ENCODE measurements around the gene TVP23C.

Gene TVP23C

DNA sequence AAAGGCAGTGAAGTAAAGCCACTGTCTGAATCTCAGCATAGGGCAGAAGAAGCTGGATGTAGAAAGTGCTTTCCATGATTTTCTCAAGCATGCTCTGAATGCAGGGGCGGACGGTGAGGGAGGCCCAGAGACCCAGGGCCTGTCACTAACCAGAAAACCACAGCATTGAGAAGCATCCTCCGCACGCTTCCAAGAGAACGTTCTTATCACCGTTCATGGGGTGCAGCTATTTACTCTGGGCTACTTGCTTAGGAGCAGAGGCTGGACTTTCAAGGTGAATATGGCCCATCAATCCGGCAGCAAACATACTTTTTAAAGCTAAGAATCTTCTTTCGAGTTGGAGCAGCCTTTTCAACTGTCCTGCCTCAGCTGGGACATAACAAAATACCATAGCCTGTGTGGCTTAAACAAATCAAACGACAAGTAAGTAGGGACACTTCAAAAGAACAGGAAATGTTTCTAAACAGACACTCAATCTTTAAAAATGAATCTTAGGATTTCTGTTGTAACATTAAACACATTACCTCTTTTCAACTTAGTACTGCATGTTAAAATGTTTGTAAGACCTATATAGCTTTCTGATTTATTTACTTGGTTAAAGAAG lies 49.3 kb downstream of the TVP23C start:
- Histone ChIP-seq H4K12ac (ENCODE audit: low read depth, low read length) (no peak overlapping the region), H2AFZ (ENCODE audit: insufficient read depth, low read length, poor library complexity) (no peak overlapping the region), H3K79me2 (ENCODE audit: control insufficient read depth, insufficient read depth, low read length, poor library complexity) (no peaks in the 10 kb centered on the region), H3K23ac (ENCODE audit: low read length) (no peak overlapping the region), H4K8ac (ENCODE audit: low read depth, low read length) (no peak overlapping the region), H2AK5ac (ENCODE audit: low read length) (no peak overlapping the region), H3K9ac (ENCODE audit: low read length) (no peak overlapping the region), H3K79me1 (ENCODE audit: low read length) (no peaks in the 10 kb centered on the region), H3K4ac (ENCODE audit: low read depth, low read length) (no peak overlapping the region), H3K36me3 (ENCODE audit: control insufficient read depth in 1 of 2, insufficient read depth in 2 of 2, low read length in 2 of 2) (peaks cover 17 to 26% of the 10 kb centered on the region in 2 experiments), H3K18ac (ENCODE audit: low read length) (no peak overlapping the region), H3K27me3 (ENCODE audit: insufficient read depth, low read length) (no peaks in the 10 kb centered on the region), H2BK120ac (ENCODE audit: insufficient read depth, low read length, poor library complexity) (no peak overlapping the region), H3K27ac (ENCODE audit: low read depth, low read length) (no peak overlapping the region), H4K91ac (ENCODE audit: low read depth, low read length) (no peak overlapping the region), H2BK5ac (ENCODE audit: low read depth, low read length, poor library complexity) (no peak overlapping the region), H3K14ac (ENCODE audit: low read length) (no peak overlapping the region), H3K4me1 (ENCODE audit: control insufficient read depth in 1 of 2, insufficient read depth in 2 of 2, low read length in 2 of 2) (no peaks in the 10 kb centered on the region), H2BK12ac (ENCODE audit: low read length) (no peak overlapping the region), H3K4me2 (ENCODE audit: low read length) (no peak overlapping the region), H3K4me3 (ENCODE audit: low read depth, low read length) (no peak overlapping the region), H3K9me3 (ENCODE audit: insufficient read depth, low read depth, low read length) (peaks cover 2% of the 10 kb centered on the region)
- DNase-seq: no peak
- WGBS (ENCODE audit: extremely low coverage, insufficient coverage, insufficient read length): no CpG with 5 or more reads among the region's 9 CpGs

DNA sequence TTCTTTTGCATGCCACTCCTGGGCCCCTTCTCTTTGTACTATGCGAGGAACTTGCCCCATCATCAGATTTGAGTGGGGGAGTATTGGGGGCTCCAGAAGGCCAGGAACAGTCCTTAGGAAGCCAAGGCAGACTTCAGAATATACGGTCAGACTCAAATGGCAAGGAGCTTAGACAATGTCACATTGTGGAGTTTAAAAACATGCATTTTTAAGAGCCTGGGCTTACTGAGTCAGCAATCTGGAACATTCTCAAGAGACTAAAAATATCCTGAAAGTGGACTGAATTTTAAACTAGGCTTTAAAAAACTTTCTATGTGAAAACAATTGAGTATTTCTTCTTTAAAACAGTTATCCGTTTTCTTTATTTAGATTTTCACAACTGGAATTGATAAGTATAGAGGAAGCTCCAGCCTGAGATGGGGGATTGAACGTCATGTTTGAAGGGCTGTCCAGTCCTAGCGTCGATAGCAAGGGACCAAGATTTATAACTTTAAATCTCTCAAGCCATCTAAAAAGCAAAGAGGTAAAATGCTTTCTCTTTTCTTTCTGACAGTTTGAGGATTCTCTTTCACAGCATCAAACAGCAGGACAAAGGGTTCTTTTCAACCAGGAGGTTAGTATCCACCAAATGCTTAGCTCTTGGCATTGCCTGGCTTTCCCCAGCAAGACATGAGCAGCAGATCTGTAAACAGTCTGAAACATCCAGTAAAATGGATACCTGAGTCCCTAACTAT lies 50.1 kb downstream of the TVP23C start:
- Histone ChIP-seq H3K23ac (ENCODE audit: low read length) (no peak overlapping the region), H2BK12ac (ENCODE audit: low read length) (no peak overlapping the region), H3K4me1 (ENCODE audit: control insufficient read depth in 1 of 2, insufficient read depth in 2 of 2, low read length in 2 of 2) (no peaks in the 10 kb centered on the region), H4K91ac (ENCODE audit: low read depth, low read length) (no peak overlapping the region), H3K9ac (ENCODE audit: low read length) (no peak overlapping the region), H3K79me1 (ENCODE audit: low read length) (no peaks in the 10 kb centered on the region), H3K9me3 (ENCODE audit: insufficient read depth, low read depth, low read length) (peaks cover 2% of the 10 kb centered on the region), H2BK5ac (ENCODE audit: low read depth, low read length, poor library complexity) (no peak overlapping the region), H2AFZ (ENCODE audit: insufficient read depth, low read length, poor library complexity) (no peak overlapping the region), H3K4me3 (ENCODE audit: low read depth, low read length) (no peak overlapping the region), H3K18ac (ENCODE audit: low read length) (no peak overlapping the region), H2BK120ac (ENCODE audit: insufficient read depth, low read length, poor library complexity) (no peak overlapping the region), H3K4ac (ENCODE audit: low read depth, low read length) (no peak overlapping the region), H3K27me3 (ENCODE audit: insufficient read depth, low read length) (no peaks in the 10 kb centered on the region), H2AK5ac (ENCODE audit: low read length) (no peak overlapping the region), H3K4me2 (ENCODE audit: low read length) (no peak overlapping the region), H3K14ac (ENCODE audit: low read length) (no peak overlapping the region), H4K8ac (ENCODE audit: low read depth, low read length) (no peak overlapping the region), H4K12ac (ENCODE audit: low read depth, low read length) (no peak overlapping the region), H3K27ac (ENCODE audit: low read depth, low read length) (no peak overlapping the region), H3K36me3 (ENCODE audit: control insufficient read depth in 1 of 2, insufficient read depth in 2 of 2, low read length in 2 of 2) (peaks cover 19 to 29% of the 10 kb centered on the region in 2 experiments), H3K79me2 (ENCODE audit: control insufficient read depth, insufficient read depth, low read length, poor library complexity) (no peaks in the 10 kb centered on the region)
- no CpG with 5 or more reads among the region's 6 CpGs for WGBS (ENCODE audit: extremely low coverage, insufficient coverage, insufficient read length)
- DNase-seq: no peak

DNA sequence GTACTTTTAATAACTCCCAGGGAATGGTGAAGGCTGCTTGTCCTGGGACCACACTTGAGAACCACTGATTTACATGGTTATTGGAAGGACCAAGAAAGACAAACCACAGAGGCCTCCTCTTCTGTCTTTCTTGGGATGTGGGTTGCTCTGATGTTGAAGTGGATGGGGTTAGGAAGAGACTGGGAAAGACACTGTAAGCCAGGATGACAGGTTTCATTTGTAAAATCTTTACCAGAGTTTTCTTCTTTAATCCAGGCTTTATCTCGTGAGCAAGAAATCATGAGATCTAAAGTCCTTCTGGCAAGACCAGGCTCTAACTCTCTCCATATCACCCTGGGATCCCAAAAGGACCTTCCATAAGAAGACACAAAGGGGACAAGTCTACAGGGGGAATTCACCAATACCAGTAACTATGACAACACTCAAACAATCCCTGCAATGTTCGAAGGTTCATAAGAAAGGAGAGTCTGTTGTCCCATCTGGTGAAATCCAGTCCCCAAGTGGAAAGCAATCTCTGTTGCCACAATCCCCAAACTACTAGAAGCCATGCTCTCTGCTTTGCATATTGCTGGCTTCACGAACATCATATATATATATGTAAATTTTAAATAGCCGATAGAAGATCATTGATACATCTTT lies 51.1 kb downstream of the TVP23C start:
- Histone ChIP-seq H4K8ac (ENCODE audit: low read depth, low read length) (no peak overlapping the region), H2AK5ac (ENCODE audit: low read length) (no peak overlapping the region), H3K9ac (ENCODE audit: low read length) (no peak overlapping the region), H3K27ac (ENCODE audit: low read depth, low read length) (no peak overlapping the region), H3K27me3 (ENCODE audit: insufficient read depth, low read length) (no peaks in the 10 kb centered on the region), H3K23ac (ENCODE audit: low read length) (no peak overlapping the region), H3K4me2 (ENCODE audit: low read length) (no peak overlapping the region), H3K4me1 (ENCODE audit: control insufficient read depth in 1 of 2, insufficient read depth in 2 of 2, low read length in 2 of 2) (no peaks in the 10 kb centered on the region), H4K12ac (ENCODE audit: low read depth, low read length) (no peak overlapping the region), H2BK120ac (ENCODE audit: insufficient read depth, low read length, poor library complexity) (no peak overlapping the region), H3K9me3 (ENCODE audit: insufficient read depth, low read depth, low read length) (peaks cover 2% of the 10 kb centered on the region), H4K91ac (ENCODE audit: low read depth, low read length) (no peak overlapping the region), H2BK5ac (ENCODE audit: low read depth, low read length, poor library complexity) (no peak overlapping the region), H2BK12ac (ENCODE audit: low read length) (no peak overlapping the region), H3K4me3 (ENCODE audit: low read depth, low read length) (no peak overlapping the region), H3K79me1 (ENCODE audit: low read length) (no peaks in the 10 kb centered on the region), H2AFZ (ENCODE audit: insufficient read depth, low read length, poor library complexity) (no peak overlapping the region), H3K14ac (ENCODE audit: low read length) (no peak overlapping the region), H3K18ac (ENCODE audit: low read length) (no peak overlapping the region), H3K79me2 (ENCODE audit: control insufficient read depth, insufficient read depth, low read length, poor library complexity) (no peaks in the 10 kb centered on the region), H3K4ac (ENCODE audit: low read depth, low read length) (no peak overlapping the region), H3K36me3 (ENCODE audit: control insufficient read depth in 1 of 2, insufficient read depth in 2 of 2, low read length in 2 of 2) (peaks cover 22 to 26% of the 10 kb centered on the region in 2 experiments)
- no peak for DNase-seq
- no CpG with 5 or more reads among the region's 4 CpGs for WGBS (ENCODE audit: extremely low coverage, insufficient coverage, insufficient read length)

DNA sequence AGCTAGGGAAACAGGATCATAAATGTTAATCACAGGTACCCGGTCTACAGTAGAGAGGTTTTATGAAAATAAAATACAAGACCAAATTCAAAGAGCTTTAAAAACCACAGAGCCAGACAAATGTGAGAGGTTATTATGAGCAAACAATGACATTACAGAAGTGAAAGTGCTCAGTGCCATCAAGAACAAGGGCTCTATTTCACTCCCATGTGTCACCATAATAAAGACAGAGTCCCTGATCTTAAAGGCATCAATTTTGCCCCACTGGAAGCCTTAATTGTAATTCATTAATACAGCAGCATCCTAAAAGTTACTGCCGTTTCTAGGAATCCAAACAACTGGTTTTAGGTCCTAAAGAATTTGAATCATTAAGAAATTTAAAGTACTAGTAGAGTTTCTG lies 52.1 kb downstream of the TVP23C start:
- H3K4me2 ChIP-seq (ENCODE audit: low read length): no peak overlapping the region
- no peak overlapping the region for H3K14ac ChIP-seq (ENCODE audit: low read length)
- H3K18ac ChIP-seq (ENCODE audit: low read length): no peak overlapping the region
- peaks cover 24 to 26% of the 10 kb centered on the region in 2 experiments for H3K36me3 ChIP-seq (ENCODE audit: control insufficient read depth in 1 of 2, insufficient read depth in 2 of 2, low read length in 2 of 2)
- no peak overlapping the region for H2AFZ ChIP-seq (ENCODE audit: insufficient read depth, low read length, poor library complexity)
- H4K91ac ChIP-seq (ENCODE audit: low read depth, low read length): no peak overlapping the region
- no peak overlapping the region for H2AK5ac ChIP-seq (ENCODE audit: low read length)
- no peak overlapping the region for H2BK12ac ChIP-seq (ENCODE audit: low read length)
- no peak overlapping the region for H4K12ac ChIP-seq (ENCODE audit: low read depth, low read length)
- H4K8ac ChIP-seq (ENCODE audit: low read depth, low read length): no peak overlapping the region
- no peaks in the 10 kb centered on the region for H3K79me2 ChIP-seq (ENCODE audit: control insufficient read depth, insufficient read depth, low read length, poor library complexity)
- no peak overlapping the region for H2BK5ac ChIP-seq (ENCODE audit: low read depth, low read length, poor library complexity)
- DNase-seq: no peak
- H3K9ac ChIP-seq (ENCODE audit: low read length): no peak overlapping the region
- H3K4me3 ChIP-seq (ENCODE audit: low read depth, low read length): no peak overlapping the region
- no CpG with 5 or more reads among the region's 2 CpGs for WGBS (ENCODE audit: extremely low coverage, insufficient coverage, insufficient read length)
- no peaks in the 10 kb centered on the region for H3K27me3 ChIP-seq (ENCODE audit: insufficient read depth, low read length)
- H3K9me3 ChIP-seq (ENCODE audit: insufficient read depth, low read depth, low read length): peaks cover 2% of the 10 kb centered on the region
- H3K4ac ChIP-seq (ENCODE audit: low read depth, low read length): no peak overlapping the region
- H2BK120ac ChIP-seq (ENCODE audit: insufficient read depth, low read length, poor library complexity): no peak overlapping the region
- no peak overlapping the region for H3K27ac ChIP-seq (ENCODE audit: low read depth, low read length)
- H3K23ac ChIP-seq (ENCODE audit: low read length): no peak overlapping the region
- H3K4me1 ChIP-seq (ENCODE audit: control insufficient read depth in 1 of 2, insufficient read depth in 2 of 2, low read length in 2 of 2): no peaks in the 10 kb centered on the region
- H3K79me1 ChIP-seq (ENCODE audit: low read length): no peaks in the 10 kb centered on the region
